Endodermal cell (in vitro differentiated cells): ENCODE data around the gene RAPGEF1. TPM values are rescaled to one million over a fixed set of nuclear protein-coding genes. Genes with fewer than 3 reads are reported as not detected.

Experiments
- DNase-seq: peaks from one replicate; pipeline ENCODE4 v3.0.0-alpha.2; 2017
- H3K27ac ChIP-seq: 2 replicates; pipeline ENCODE4 v1.5.1; 2013; ENCODE audit warnings: mild to moderate bottlenecking, low read depth, low read length, moderate library complexity
- H3K27me3 ChIP-seq: 2 replicates; pipeline ENCODE4 v1.6.1; 2013; ENCODE audit warnings: mild to moderate bottlenecking, low read length, moderate library complexity; ENCODE audit not compliant: insufficient read depth, control insufficient read depth, poor library complexity, severe bottlenecking
- H3K36me3 ChIP-seq: 2 replicates; pipeline ENCODE4 v1.7.0; 2013; ENCODE audit warnings: mild to moderate bottlenecking, low read length, moderate library complexity; ENCODE audit not compliant: control insufficient read depth, insufficient read depth
- H3K4me1 ChIP-seq: one replicate; pipeline ENCODE4 v1.7.0; 2013; ENCODE audit warnings: low read length; ENCODE audit not compliant: control insufficient read depth, insufficient read depth
- H3K4me3 ChIP-seq: 2 replicates; pipeline ENCODE4 v1.5.1; 2013; ENCODE audit warnings: mild to moderate bottlenecking, low read length, moderate library complexity
- H3K9ac ChIP-seq: 2 replicates; pipeline ENCODE4 v1.6.1; 2013; ENCODE audit warnings: mild to moderate bottlenecking, low read length, moderate library complexity; ENCODE audit not compliant: poor library complexity, severe bottlenecking; ENCODE audit errors: extremely low read depth
- H3K9me3 ChIP-seq: 2 replicates; pipeline ENCODE4 v1.6.1; 2013; ENCODE audit warnings: mild to moderate bottlenecking, low read length, moderate library complexity; ENCODE audit not compliant: control insufficient read depth
- H3K27ac Mint-ChIP-seq: 2 replicates; pipeline ENCODE4 v1.8.0; 2020; ENCODE audit warnings: mixed read lengths
- H3K27me3 Mint-ChIP-seq: 2 replicates; pipeline ENCODE4 v1.8.0; 2021; ENCODE audit warnings: mild to moderate bottlenecking, mixed read lengths; ENCODE audit not compliant: insufficient read depth
- H3K36me3 Mint-ChIP-seq: 2 replicates; pipeline ENCODE4 v1.8.0; 2020; ENCODE audit warnings: low read depth, mixed read lengths
- H3K4me1 Mint-ChIP-seq: 2 replicates; pipeline ENCODE4 v1.8.0; 2020; ENCODE audit warnings: mixed read lengths
- H3K4me3 Mint-ChIP-seq: 2 replicates; pipeline ENCODE4 v1.8.0; 2020; ENCODE audit warnings: mild to moderate bottlenecking, moderate library complexity, mixed read lengths
- H3K9me3 Mint-ChIP-seq: 2 replicates; pipeline ENCODE4 v1.8.0; 2020; ENCODE audit warnings: mild to moderate bottlenecking, mixed read lengths
- CTCF ChIP-seq: fragments of 200-600 bp; sonication (generic); conservative IDR thresholded peaks from 2 replicates; pipeline ENCODE4 v1.5.0; 2021; ENCODE audit warnings: antibody characterized with exemption, mild to moderate bottlenecking
- WGBS, 2 experiments: methylation state at CpG; one replicate each; pipeline versions ENCODE4 v1.1.5 to v1.1.7; 2013; ENCODE audit warnings: missing lambda C conversion rate in 2 of 2, mixed read lengths in 1 of 2; ENCODE audit not compliant: insufficient coverage in 1 of 2, insufficient read length in 1 of 2; 5-methylcytosine and 5-hydroxymethylcytosine counted together
- total RNA-seq, 2 donors: library from RNA; stranded (reverse); fragmentation: NEBNext Ultra II Directional in 1 of 2; extraction: Animal tissue kit (Norgen Biotek cat#: 25700) in 1 of 2; gene quantifications; 2 replicates in 1 of 2; 3 replicates in 1 of 2; pipeline ENCODE4 v1.2.1, GENCODE V29; 2021

The RAPGEF1 gene
- total RNA-seq, 2 donors from 2014 or later = 63.4 to 85.5 TPM

GRCh38 chr9:131534721-131535237 lies 205.1 kb downstream of the RAPGEF1 start:
- Histone ChIP-seq H3K36me3 (peaks cover 2% of the 10 kb centered on the region), H3K4me1 (peaks cover 5% of the 10 kb centered on the region), H3K27me3 (no peaks in the 10 kb centered on the region), H3K4me3 (no peak overlapping the region), H3K27ac (no peak overlapping the region), H3K9ac (no peak overlapping the region), H3K9me3 (peaks cover 8% of the 10 kb centered on the region)
- no peak for TF ChIP-seq CTCF
- peaks cover 24% of the 10 kb centered on the region for H3K9me3 Mint-ChIP-seq
- H3K27ac Mint-ChIP-seq = no peak overlapping the region
- H3K27me3 Mint-ChIP-seq = peaks cover 3% of the 10 kb centered on the region
- no peak for DNase-seq
- WGBS, 2 experiments = 88 to 98% methylated on average over 8 of the region's 8 CpGs
- H3K36me3 Mint-ChIP-seq = peaks cover 2% of the 10 kb centered on the region
- H3K4me3 Mint-ChIP-seq = no peak overlapping the region
- peaks cover 10% of the 10 kb centered on the region for H3K4me1 Mint-ChIP-seq

- Histone ChIP-seq H3K36me3 (peaks cover 29% of the 10 kb centered on the region), H3K4me3 (peak within 1 kb of the TSS; percentile 85), H3K9ac (peak within 1 kb of the TSS; percentile 56), H3K27me3 (no peaks in the 10 kb centered on the region), H3K27ac (no peak within 1 kb of the TSS), H3K9me3 (no peaks in the 10 kb centered on the region), H3K4me1 (peaks cover 5% of the 10 kb centered on the region)
- Mint-ChIP-seq H3K36me3 (peaks cover 20% of the 10 kb centered on the region), H3K27ac (peak within 1 kb of the TSS; percentile 76), H3K4me3 (peak within 1 kb of the TSS; percentile 76), H3K4me1 (peaks cover 10% of the 10 kb centered on the region), H3K27me3 (no peaks in the 10 kb centered on the region), H3K9me3 (peaks cover under 1% of the 10 kb centered on the region)
- no peak for TF ChIP-seq CTCF
- DNase-seq = peak; percentile 95
- WGBS, 2 experiments = 19 to 49% methylated on average over 28 to 103 of the region's 103 CpGs
Measured at GRCh38 chr9:131530920-131531832, 208.7 kb downstream of the RAPGEF1 start, which contains the start of gene UCK1. UCK1 (minus strand) TSS chr9:131531263; CDS start chr9:131531174, 89 bp downstream.

GRCh38 chr9:131530546-131530919 lies 209.3 kb downstream of the RAPGEF1 start:
- peaks cover 10% of the 10 kb centered on the region for H3K4me1 Mint-ChIP-seq
- Histone ChIP-seq H3K4me1 (peaks cover 5% of the 10 kb centered on the region), H3K9me3 (no peaks in the 10 kb centered on the region), H3K27me3 (no peaks in the 10 kb centered on the region), H3K27ac (no peak overlapping the region), H3K36me3 (peaks cover 32% of the 10 kb centered on the region), H3K9ac (peak overlapping the region; percentile 56), H3K4me3 (peak overlapping the region; percentile 85)
- no peaks in the 10 kb centered on the region for H3K27me3 Mint-ChIP-seq
- peak overlapping the region; percentile 76 for H3K27ac Mint-ChIP-seq
- TF ChIP-seq CTCF = peak; percentile 40
- DNase-seq = peak; percentile 79
- H3K9me3 Mint-ChIP-seq = no peaks in the 10 kb centered on the region
- H3K36me3 Mint-ChIP-seq = peaks cover 27% of the 10 kb centered on the region
- peak overlapping the region; percentile 76 for H3K4me3 Mint-ChIP-seq
- 3 to 8% methylated on average over 7 to 29 of the region's 29 CpGs for WGBS, 2 experiments
